ENCODE measurements around the gene ADAMTS1. TPM values are rescaled to one million over a fixed set of nuclear protein-coding genes. Genes with fewer than 3 reads are reported as not detected.

Gene ADAMTS1
- total RNA-seq, 2 experiments from 2014 or later: not detected

DNA sequence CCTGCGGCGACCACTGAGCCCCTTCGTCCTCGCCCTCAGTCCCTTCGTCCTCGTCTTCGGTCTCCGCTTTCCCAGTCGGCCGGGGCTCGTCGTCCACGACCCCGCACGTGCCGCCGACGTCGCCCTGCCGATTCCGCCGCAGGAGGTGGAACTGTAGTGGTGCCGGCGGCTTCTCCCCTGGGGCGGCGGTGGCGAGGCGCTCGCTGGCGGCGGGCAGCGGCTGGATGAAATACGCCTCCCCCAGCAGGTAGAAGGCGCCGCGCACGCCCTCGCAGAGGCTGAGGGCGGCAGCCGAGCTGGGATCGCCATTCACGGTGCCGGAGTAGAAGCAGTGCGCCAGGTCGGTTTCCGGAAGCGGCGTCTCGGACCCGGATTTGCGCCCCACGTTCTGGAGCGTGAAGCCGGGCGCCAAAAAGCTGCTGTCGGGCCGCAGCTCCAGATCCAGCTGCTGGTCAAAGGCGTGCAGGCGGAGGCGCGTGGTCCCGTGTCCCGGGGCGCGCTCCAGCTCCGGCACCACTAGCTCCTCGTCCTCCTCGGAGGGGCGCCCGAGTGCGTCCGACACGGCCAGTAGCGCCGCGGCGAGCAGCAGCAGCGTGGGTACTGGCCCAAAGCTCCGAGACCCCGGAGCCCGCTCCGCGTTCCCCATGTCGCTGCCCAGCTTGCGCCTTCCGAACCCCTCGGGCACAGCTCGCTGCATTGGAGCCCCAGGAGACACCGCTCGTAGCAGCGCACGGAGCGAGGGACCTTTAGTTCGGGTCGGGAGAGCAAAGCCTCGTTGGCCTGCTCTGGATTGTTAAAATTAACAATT lies 747 bp downstream of the ADAMTS1 start:
- H3K9me3 ChIP-seq (ENCODE audit: low read length): no peaks in the 10 kb centered on the region
- no peaks in the 10 kb centered on the region for H3K79me2 ChIP-seq (ENCODE audit: insufficient read depth, low read depth, low read length)
- H3K4me2 ChIP-seq (ENCODE audit: low read length): no peak overlapping the region
- CTCF ChIA-PET (ENCODE audit: unreplicated experiment): no interaction called here
- H4K20me1 ChIP-seq (ENCODE audit: insufficient read depth, low read length): no peaks in the 10 kb centered on the region
- no peak for TF ChIP-seq EZH2phosphoT487 (IDR thresholded peaks at IDR 0.05; ENCODE audit: borderline replicate concordance, low read depth, low read length)
- TF ChIP-seq, protein P1, sequence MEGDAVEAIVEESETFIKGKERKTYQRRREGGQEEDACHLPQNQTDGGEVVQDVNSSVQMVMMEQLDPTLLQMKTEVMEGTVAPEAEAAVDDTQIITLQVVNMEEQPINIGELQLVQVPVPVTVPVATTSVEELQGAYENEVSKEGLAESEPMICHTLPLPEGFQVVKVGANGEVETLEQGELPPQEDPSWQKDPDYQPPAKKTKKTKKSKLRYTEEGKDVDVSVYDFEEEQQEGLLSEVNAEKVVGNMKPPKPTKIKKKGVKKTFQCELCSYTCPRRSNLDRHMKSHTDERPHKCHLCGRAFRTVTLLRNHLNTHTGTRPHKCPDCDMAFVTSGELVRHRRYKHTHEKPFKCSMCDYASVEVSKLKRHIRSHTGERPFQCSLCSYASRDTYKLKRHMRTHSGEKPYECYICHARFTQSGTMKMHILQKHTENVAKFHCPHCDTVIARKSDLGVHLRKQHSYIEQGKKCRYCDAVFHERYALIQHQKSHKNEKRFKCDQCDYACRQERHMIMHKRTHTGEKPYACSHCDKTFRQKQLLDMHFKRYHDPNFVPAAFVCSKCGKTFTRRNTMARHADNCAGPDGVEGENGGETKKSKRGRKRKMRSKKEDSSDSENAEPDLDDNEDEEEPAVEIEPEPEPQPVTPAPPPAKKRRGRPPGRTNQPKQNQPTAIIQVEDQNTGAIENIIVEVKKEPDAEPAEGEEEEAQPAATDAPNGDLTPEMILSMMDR (conservative IDR thresholded peaks at IDR 0.05; ENCODE audit: low read length): no peak
- no peaks in the 10 kb centered on the region for H3K36me3 ChIP-seq (ENCODE audit: insufficient read depth, low read length)
- intact Hi-C loops (cut with micrococcal nuclease; ENCODE audit: unreplicated experiment): no loop called here
- H3K27ac ChIP-seq (ENCODE audit: low read depth, low read length, poor library complexity, severe bottlenecking): no peak overlapping the region
- no peak overlapping the region for H2AFZ ChIP-seq (ENCODE audit: low read length)
- no TSS peak for BruUV-seq (replicated peaks)
- POLR2A ChIA-PET: no interaction called here
- no peak for DNase-seq (ENCODE audit: low spot score)
- H3K9me2 ChIP-seq (ENCODE audit: insufficient read depth, low read length): no peaks in the 10 kb centered on the region
- no peaks in the 10 kb centered on the region for H3K4me1 ChIP-seq (ENCODE audit: insufficient read depth, low read length, poor library complexity, severe bottlenecking)
- no peak overlapping the region for H3K4me3 ChIP-seq (ENCODE audit: low read depth, low read length, poor library complexity, severe bottlenecking)

DNA sequence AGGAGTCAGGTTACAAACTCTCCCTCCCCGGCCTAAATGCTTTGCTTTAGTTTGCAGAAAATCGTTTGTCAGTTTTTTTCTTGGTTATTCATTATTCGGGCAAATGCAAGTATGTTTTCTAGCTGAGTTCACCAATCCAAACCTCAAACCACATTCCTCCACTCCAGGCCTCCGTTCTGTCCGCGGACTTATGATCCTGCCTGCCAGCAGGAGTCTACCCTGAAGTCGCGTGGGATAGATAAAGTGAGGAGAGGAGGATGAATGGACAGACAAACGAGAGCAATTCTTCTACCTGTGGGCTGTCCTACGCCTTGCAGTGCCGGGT lies 1.3 kb downstream of the ADAMTS1 start:
- H2AFZ ChIP-seq (ENCODE audit: low read length): no peak overlapping the region
- CTCF ChIA-PET (ENCODE audit: unreplicated experiment): no interaction called here
- H3K4me3 ChIP-seq (ENCODE audit: low read depth, low read length, poor library complexity, severe bottlenecking): no peak overlapping the region
- H3K79me2 ChIP-seq (ENCODE audit: insufficient read depth, low read depth, low read length): no peaks in the 10 kb centered on the region
- H3K36me3 ChIP-seq (ENCODE audit: insufficient read depth, low read length): no peaks in the 10 kb centered on the region
- no peaks in the 10 kb centered on the region for H4K20me1 ChIP-seq (ENCODE audit: insufficient read depth, low read length)
- intact Hi-C loops (cut with micrococcal nuclease; ENCODE audit: unreplicated experiment): no loop called here
- no peaks in the 10 kb centered on the region for H3K9me3 ChIP-seq (ENCODE audit: low read length)
- POLR2A ChIA-PET: no interaction called here
- no TSS peak for BruUV-seq (replicated peaks)
- no peak for DNase-seq (ENCODE audit: low spot score)
- TF ChIP-seq, protein P1 (conservative IDR thresholded peaks at IDR 0.05; ENCODE audit: low read length): no peak
- no peak overlapping the region for H3K4me2 ChIP-seq (ENCODE audit: low read length)
- no peaks in the 10 kb centered on the region for H3K4me1 ChIP-seq (ENCODE audit: insufficient read depth, low read length, poor library complexity, severe bottlenecking)
- no peak overlapping the region for H3K27ac ChIP-seq (ENCODE audit: low read depth, low read length, poor library complexity, severe bottlenecking)
- H3K9me2 ChIP-seq (ENCODE audit: insufficient read depth, low read length): no peaks in the 10 kb centered on the region

DNA sequence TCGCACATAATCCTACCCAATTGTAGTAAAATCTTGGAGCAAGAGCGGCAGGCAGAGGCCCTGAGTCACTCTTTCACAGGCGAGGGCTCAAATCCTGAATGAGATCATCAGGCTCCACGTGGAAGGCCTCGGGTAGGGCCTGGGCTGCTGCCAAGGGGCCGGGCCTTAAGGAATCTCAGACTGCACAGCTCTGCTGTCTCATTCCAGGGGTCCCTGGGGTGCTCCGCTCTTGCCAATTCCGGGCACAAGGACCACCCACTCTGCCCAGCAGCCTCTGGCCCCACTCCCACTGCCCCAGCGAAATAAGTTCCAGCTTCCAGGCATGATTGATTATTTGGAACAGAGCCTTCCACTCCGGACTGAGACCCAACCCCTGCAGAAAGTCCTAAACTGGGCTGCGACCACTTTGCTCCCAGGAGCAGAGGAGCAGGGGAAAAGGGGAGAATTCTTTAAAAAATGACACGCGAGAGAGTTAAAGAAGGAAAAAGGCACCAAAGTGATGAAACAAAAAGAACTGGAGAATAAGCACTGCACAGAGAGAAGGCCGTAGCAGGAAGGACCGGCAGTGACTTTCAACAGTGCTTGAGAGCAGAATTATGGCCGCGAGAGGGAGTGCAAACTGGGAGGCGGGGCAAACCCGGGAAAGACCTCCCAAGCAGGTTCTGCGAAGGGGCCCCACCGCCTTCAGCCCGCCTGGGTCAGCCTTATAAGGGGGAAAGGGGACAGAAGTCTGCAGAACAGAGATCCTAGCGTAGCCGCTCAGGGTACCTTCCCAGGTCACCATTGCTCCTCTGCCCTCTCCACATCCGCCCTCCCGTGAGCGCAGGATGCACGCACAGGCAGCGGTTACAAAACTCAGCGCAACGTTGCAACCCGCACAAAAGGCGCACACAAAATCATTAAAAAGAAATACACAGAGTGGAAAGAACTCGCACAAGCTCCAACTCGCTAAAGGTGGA lies 2.0 kb downstream of the ADAMTS1 start:
- Histone ChIP-seq H3K9me2 (ENCODE audit: insufficient read depth, low read length) (no peaks in the 10 kb centered on the region), H3K4me2 (ENCODE audit: low read length) (no peak overlapping the region), H3K4me1 (ENCODE audit: insufficient read depth, low read length, poor library complexity, severe bottlenecking) (no peaks in the 10 kb centered on the region), H3K27ac (ENCODE audit: low read depth, low read length, poor library complexity, severe bottlenecking) (no peak overlapping the region), H3K79me2 (ENCODE audit: insufficient read depth, low read depth, low read length) (no peaks in the 10 kb centered on the region), H3K9me3 (ENCODE audit: low read length) (no peaks in the 10 kb centered on the region), H3K4me3 (ENCODE audit: low read depth, low read length, poor library complexity, severe bottlenecking) (no peak overlapping the region), H4K20me1 (ENCODE audit: insufficient read depth, low read length) (no peaks in the 10 kb centered on the region), H3K36me3 (ENCODE audit: insufficient read depth, low read length) (no peaks in the 10 kb centered on the region), H2AFZ (ENCODE audit: low read length) (no peak overlapping the region)
- BruUV-seq (replicated peaks): no TSS peak
- CTCF ChIA-PET (ENCODE audit: unreplicated experiment): no interaction called here
- intact Hi-C loops (cut with micrococcal nuclease; ENCODE audit: unreplicated experiment): no loop called here
- POLR2A ChIA-PET: no interaction called here
- no peak for TF ChIP-seq EZH2phosphoT487 (IDR thresholded peaks at IDR 0.05; ENCODE audit: borderline replicate concordance, low read depth, low read length)
- TF ChIP-seq, protein P1 (conservative IDR thresholded peaks at IDR 0.05; ENCODE audit: low read length): no peak
- no peak for DNase-seq (ENCODE audit: low spot score)
